ENCODE results near the gene LKAAEAR1. TPM values are rescaled to one million over a fixed set of nuclear protein-coding genes. Genes with fewer than 3 reads are reported as not detected.

Gene LKAAEAR1
- total and polyA plus RNA-seq, 2 of the 13 experiments (the other 11 are each of a cell fraction or from before 2014, with no cell fraction given): not detected

- TF ChIP-seq, protein P1, sequence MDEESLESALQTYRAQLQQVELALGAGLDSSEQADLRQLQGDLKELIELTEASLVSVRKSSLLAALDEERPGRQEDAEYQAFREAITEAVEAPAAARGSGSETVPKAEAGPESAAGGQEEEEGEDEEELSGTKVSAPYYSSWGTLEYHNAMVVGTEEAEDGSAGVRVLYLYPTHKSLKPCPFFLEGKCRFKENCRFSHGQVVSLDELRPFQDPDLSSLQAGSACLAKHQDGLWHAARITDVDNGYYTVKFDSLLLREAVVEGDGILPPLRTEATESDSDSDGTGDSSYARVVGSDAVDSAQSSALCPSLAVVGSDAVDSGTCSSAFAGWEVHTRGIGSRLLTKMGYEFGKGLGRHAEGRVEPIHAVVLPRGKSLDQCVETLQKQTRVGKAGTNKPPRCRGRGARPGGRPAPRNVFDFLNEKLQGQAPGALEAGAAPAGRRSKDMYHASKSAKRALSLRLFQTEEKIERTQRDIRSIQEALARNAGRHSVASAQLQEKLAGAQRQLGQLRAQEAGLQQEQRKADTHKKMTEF (CRISPR knock-in tag; IDR thresholded peaks at IDR 0.05): no peak
- no peak for TF ChIP-seq ZNF792 (CRISPR knock-in tag; IDR thresholded peaks at IDR 0.05)
- peak; percentile 32; the same call in 1 of the 2 replicates for TF ChIP-seq HMG20B (CRISPR knock-in tag; conservative IDR thresholded peaks at IDR 0.05)
- TF ChIP-seq FLYWCH1 (CRISPR knock-in tag; IDR thresholded peaks at IDR 0.05): no peak
- no peak for TF ChIP-seq ZSCAN22 (CRISPR knock-in tag; IDR thresholded peaks at IDR 0.05)
- TF ChIP-seq ZNF768 (CRISPR knock-in tag; IDR thresholded peaks at IDR 0.05): no peak
- peak; percentile 55; the same call in 1 of the 2 replicates for TF ChIP-seq BCL6 (CRISPR knock-in tag; IDR thresholded peaks at IDR 0.05)
- TF ChIP-seq NR2C2 (CRISPR knock-in tag; IDR thresholded peaks at IDR 0.05; ENCODE audit: borderline replicate concordance): peak; percentile 35; the same call in 1 of the 2 replicates
- TF ChIP-seq HIVEP1 (CRISPR knock-in tag; IDR thresholded peaks at IDR 0.05): no peak
- TF ChIP-seq, protein P2, sequence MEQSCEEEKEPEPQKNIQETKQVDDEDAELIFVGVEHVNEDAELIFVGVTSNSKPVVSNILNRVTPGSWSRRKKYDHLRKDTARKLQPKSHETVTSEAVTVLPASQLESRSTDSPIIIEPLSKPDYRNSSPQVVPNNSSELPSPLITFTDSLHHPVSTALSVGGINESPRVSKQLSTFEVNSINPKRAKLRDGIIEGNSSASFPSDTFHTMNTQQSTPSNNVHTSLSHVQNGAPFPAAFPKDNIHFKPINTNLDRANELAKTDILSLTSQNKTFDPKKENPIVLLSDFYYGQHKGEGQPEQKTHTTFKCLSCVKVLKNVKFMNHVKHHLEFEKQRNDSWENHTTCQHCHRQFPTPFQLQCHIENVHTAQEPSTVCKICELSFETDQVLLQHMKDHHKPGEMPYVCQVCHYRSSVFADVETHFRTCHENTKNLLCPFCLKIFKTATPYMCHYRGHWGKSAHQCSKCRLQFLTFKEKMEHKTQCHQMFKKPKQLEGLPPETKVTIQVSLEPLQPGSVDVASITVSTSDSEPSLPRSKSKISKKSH (CRISPR knock-in tag; IDR thresholded peaks at IDR 0.05; ENCODE audit: borderline replicate concordance): no peak
- no peak for TF ChIP-seq ZNF274 (CRISPR knock-in tag; IDR thresholded peaks at IDR 0.05)
- TF ChIP-seq ZNF546 (CRISPR knock-in tag; conservative IDR thresholded peaks at IDR 0.05): no peak
- no peak for TF ChIP-seq CCAR2 (optimal IDR thresholded peaks at IDR 0.05; ENCODE audit: low read depth, low read length)
- TF ChIP-seq ZNF652 (CRISPR knock-in tag; IDR thresholded peaks at IDR 0.05; ENCODE audit: borderline replicate concordance, low read depth): no peak
- TF ChIP-seq FOXK2 (IDR thresholded peaks at IDR 0.05): no peak
- TF ChIP-seq, protein P3, sequence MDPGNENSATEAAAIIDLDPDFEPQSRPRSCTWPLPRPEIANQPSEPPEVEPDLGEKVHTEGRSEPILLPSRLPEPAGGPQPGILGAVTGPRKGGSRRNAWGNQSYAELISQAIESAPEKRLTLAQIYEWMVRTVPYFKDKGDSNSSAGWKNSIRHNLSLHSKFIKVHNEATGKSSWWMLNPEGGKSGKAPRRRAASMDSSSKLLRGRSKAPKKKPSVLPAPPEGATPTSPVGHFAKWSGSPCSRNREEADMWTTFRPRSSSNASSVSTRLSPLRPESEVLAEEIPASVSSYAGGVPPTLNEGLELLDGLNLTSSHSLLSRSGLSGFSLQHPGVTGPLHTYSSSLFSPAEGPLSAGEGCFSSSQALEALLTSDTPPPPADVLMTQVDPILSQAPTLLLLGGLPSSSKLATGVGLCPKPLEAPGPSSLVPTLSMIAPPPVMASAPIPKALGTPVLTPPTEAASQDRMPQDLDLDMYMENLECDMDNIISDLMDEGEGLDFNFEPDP (CRISPR knock-in tag; conservative IDR thresholded peaks at IDR 0.05): no peak
- no peak for TF ChIP-seq PRMT3 (CRISPR knock-in tag; IDR thresholded peaks at IDR 0.05; ENCODE audit: borderline replicate concordance, low read depth)
- TF ChIP-seq POLR2A (IDR thresholded peaks at IDR 0.05; ENCODE audit: insufficient read depth in 1 of 2, low read depth in 2 of 2, low read length in 2 of 2): no peak
- TF ChIP-seq, protein P4, sequence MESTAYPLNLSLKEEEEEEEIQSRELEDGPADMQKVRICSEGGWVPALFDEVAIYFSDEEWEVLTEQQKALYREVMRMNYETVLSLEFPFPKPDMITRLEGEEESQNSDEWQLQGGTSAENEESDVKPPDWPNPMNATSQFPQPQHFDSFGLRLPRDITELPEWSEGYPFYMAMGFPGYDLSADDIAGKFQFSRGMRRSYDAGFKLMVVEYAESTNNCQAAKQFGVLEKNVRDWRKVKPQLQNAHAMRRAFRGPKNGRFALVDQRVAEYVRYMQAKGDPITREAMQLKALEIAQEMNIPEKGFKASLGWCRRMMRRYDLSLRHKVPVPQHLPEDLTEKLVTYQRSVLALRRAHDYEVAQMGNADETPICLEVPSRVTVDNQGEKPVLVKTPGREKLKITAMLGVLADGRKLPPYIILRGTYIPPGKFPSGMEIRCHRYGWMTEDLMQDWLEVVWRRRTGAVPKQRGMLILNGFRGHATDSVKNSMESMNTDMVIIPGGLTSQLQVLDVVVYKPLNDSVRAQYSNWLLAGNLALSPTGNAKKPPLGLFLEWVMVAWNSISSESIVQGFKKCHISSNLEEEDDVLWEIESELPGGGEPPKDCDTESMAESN (CRISPR knock-in tag; conservative IDR thresholded peaks at IDR 0.05): no peak; the same call in 1 of the 2 replicates
- no peak for TF ChIP-seq ZIK1 (CRISPR knock-in tag; IDR thresholded peaks at IDR 0.05; ENCODE audit: borderline replicate concordance, low read depth)
- 0 out of 2 replicates have a peak, but pooled peaks have one; percentile 3 for TF ChIP-seq SRY (CRISPR knock-in tag; IDR thresholded peaks at IDR 0.05)
- TF ChIP-seq, protein P5, sequence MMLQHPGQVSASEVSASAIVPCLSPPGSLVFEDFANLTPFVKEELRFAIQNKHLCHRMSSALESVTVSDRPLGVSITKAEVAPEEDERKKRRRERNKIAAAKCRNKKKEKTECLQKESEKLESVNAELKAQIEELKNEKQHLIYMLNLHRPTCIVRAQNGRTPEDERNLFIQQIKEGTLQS (CRISPR knock-in tag; IDR thresholded peaks at IDR 0.05): no peak
- TF ChIP-seq PAF1 (CRISPR knock-in tag; IDR thresholded peaks at IDR 0.05): no peak
- TF ChIP-seq ZNF512B (CRISPR knock-in tag; IDR thresholded peaks at IDR 0.05; ENCODE audit: borderline replicate concordance): no peak; the same call in 1 of the 2 replicates
Measured at GRCh38 chr20:64056639-64056888, 27.6 kb downstream of the LKAAEAR1 start (continued).

Measured in HepG2 (cell line).